Epithelial cell of esophagus (primary cell): ENCODE results near the gene CCDC32.

Source experiments
- DNase-seq: peaks from one replicate; pipeline ENCODE4 v3.0.0; 2010; ENCODE audit warnings: low read depth
- H3K4me3 ChIP-seq: 2 replicates; pipeline ENCODE4 v1.5.1; 2011; ENCODE audit warnings: mild to moderate bottlenecking, low read length, control low read depth
- TF ChIP-seq, protein P1 (sequence below): IDR thresholded peaks from 2 replicates; pipeline ENCODE4 v1.5.1; 2011; ENCODE audit warnings: low read depth, mild to moderate bottlenecking, low read length, control low read depth, inconsistent platforms; ENCODE audit not compliant: insufficient read depth; ENCODE audit errors: missing control alignments

The CCDC32 gene

DNA sequence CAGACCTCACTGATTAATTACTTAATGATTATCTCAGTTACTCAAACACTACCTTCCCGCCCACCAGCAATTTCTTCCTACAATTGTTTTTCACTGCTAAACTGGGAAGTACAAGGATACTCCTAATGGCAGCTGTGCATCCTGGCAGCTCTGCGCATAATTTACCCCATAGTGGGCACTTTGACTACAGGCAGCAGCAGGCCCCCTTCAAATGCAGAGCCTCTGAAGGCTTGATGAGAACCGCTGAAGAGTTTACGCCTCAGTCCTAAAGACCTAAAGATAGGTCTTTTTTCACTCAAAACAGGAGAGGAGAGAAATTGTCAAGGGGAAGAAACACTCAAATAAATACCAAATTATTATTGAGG, 10.7 kb downstream of the CCDC32 start:
- TF ChIP-seq, protein P1, sequence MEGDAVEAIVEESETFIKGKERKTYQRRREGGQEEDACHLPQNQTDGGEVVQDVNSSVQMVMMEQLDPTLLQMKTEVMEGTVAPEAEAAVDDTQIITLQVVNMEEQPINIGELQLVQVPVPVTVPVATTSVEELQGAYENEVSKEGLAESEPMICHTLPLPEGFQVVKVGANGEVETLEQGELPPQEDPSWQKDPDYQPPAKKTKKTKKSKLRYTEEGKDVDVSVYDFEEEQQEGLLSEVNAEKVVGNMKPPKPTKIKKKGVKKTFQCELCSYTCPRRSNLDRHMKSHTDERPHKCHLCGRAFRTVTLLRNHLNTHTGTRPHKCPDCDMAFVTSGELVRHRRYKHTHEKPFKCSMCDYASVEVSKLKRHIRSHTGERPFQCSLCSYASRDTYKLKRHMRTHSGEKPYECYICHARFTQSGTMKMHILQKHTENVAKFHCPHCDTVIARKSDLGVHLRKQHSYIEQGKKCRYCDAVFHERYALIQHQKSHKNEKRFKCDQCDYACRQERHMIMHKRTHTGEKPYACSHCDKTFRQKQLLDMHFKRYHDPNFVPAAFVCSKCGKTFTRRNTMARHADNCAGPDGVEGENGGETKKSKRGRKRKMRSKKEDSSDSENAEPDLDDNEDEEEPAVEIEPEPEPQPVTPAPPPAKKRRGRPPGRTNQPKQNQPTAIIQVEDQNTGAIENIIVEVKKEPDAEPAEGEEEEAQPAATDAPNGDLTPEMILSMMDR: no peak
- no peak for DNase-seq
- no peak overlapping the region for H3K4me3 ChIP-seq

DNA sequence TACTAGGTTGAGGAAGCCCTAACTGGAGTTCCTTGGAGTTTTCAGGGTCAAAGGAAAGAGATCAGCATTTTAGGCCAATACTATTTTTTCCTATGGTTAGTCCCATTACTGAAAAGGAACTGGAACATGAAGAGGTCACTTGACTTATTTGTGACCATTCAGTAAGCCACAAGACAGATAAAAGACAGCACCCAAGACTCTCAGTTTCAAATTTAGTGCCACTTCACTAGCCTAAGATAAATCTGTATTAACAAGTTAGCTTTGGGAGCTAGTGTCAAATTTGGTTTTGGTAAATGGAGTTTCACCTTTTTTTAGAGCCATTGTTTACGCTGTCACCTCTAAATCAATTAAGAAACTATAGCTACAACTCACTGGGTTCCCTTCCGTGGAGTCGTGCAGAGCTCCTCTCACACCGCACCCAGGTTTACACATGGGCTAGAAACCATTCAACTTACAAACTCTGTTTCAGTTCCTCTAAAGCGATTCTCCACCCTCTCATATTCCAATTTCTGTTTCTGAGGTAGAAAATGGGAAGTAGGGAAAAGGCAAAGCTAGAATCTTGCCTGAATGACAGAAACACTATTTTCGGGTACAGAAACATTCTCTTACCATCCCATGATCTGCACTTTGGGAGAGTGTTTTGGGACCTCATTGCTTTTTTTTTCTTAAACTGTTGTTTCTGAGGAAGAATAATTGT, 14.4 kb downstream of the CCDC32 start:
- TF ChIP-seq, protein P1: no peak
- DNase-seq: no peak
- no peak overlapping the region for H3K4me3 ChIP-seq

DNA sequence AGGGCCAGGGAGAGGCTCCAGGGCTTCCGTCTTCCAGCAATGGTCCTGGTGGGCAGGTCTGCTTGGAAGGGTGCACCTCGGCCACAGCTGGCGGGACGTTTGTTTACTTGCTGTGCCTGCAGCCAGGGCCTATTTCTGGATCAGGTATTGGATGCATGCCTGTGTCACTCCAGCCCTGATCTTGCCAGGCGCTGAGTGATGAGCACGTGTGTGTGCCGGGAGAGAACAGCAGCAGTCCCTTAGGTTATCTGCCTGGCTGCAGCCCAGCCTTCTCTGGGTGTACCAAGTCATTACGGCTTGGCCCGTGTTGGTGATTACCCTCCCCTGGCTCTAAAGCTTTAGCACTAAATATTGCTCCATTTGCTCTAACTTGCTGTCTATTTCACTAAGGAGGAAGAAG, 14.9 kb downstream of the CCDC32 start:
- H3K4me3 ChIP-seq: no peak overlapping the region
- TF ChIP-seq, protein P1: no peak
- DNase-seq: no peak

DNA sequence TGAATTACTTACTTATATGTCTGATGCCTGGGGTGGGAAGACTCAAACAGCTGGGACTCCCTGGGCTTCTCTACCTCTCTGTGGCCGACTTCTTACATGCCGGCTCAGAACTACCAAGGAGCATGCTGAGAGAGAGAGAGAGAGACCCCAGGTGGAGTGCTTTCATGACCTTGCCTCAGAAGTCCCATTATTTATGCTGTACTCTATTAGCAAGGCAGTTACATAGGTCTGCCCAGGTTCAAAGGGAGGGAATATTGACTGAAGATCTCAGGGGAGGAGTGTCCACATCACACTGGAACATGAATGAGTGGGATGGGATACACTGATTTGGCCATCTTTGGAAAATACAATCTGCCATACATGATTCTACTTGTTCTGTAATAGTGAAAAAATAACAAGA, 16.2 kb downstream of the CCDC32 start:
- no peak overlapping the region for H3K4me3 ChIP-seq
- TF ChIP-seq, protein P1: no peak
- no peak for DNase-seq

DNA sequence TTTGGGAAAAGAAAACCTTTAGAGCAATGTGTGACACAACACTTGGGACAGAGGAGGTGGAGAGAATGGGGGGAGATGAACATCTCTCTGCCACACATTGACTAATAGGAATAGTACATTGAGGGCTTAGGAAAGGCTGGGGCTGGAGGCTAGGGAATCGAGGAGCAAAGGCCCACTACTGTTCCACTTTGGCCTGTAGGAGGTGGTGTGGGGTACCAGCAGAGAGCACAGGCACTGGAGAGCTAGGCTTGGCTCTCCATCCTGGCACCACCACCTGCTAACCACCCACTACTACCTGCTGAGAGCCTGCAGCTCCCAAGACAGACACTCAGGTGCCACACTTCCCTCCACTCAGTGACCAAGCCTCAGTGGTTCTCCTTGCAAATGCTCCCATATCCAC, 19.4 kb downstream of the CCDC32 start:
- no peak overlapping the region for H3K4me3 ChIP-seq
- no peak for DNase-seq
- TF ChIP-seq, protein P1: no peak

DNA sequence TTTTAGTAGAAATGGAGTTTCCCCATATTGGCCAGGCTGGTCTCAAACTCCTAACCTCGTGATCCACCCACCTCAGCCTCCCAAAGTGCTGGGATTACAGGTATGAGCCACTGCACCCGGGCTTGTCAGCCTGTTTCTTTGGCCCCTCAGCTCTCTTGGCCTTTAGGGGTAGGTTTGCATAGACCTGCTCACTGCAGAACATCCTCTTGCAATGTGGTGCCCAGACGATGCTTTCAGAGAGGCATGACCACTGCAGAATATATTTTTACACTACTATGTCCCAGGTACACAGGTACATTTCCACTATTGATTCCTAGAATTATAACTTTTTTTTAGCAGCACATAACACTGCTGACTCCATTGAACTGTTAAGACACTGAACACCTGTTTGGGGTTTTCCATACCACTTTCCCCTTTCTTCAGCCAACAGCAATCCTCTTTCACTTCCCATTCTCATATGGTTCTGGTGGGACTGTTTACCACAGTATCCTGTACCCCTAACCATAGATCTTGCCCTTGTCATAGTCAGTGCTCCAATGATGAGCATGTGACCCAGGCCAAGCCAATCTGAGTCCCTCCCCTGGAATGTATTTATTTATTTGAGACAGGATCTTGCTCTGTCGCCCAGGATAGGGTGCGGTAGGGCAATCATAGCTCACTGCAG, 21.1 kb downstream of the CCDC32 start:
- H3K4me3 ChIP-seq: no peak overlapping the region
- no peak for DNase-seq
- TF ChIP-seq, protein P1: no peak

DNA sequence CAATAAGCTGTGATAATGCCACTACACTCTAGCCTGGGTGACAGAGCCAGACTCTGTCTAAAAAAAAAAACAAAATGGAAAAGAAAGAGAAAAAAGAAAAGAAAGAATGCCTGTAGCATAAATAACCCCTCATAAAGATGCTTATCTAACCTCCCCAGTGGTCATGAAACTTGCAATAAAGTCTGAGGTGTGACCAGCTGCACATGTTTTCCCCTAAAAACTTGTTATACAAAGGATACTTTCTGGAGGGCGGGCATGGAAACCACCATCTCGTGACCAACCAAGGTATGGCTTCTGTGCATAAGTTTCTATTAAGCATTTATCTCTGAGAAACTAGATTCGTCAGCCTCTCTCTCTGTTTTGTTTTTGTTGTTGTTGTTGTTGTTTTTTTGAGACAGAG, 21.8 kb downstream of the CCDC32 start:
- TF ChIP-seq, protein P1: no peak
- no peak overlapping the region for H3K4me3 ChIP-seq
- DNase-seq: no peak
